Panc1 (cell line): Measurements from ENCODE around the gene MCM8. TPM values are rescaled to one million over a fixed set of nuclear protein-coding genes. Genes with fewer than 3 reads are reported as not detected.
A peak's percentile ranks its signal among the peaks of the same experiment; 100 is the strongest.

Experiments used
- ATAC-seq: fragments of 200-7000 bp; cut with Tn5 transposase; 2 replicates; pipeline ENCODE4 v1.9.1; 2020; ENCODE audit warnings: mild to moderate bottlenecking, moderate library complexity
- BruUV-seq: library from RNA; stranded (reverse); fragments of 400-500 nt; replicated peaks from 2 replicates; lab custom pipeline; 2021; lab: Mats Ljungman, UMichigan
- CTCF ChIA-PET: fragments of 300-600 bp; sonication (Branson Sonifier 250); formaldehyde crosslinking; loops from one replicate; lab custom pipeline; 2022; ENCODE audit warnings: antibody characterized with exemption; lab: Charles Lee
- POLR2A ChIA-PET: fragments of 300-600 bp; sonication (Branson Sonifier 250); formaldehyde crosslinking; loops from one replicate; lab custom pipeline; 2022; ENCODE audit warnings: antibody characterized with exemption; lab: Charles Lee
- DNase-seq: peaks from one replicate; pipeline ENCODE4 v3.0.0-alpha.2; 2010; ENCODE audit warnings: low read depth, low spot score
- H3K27ac ChIP-seq: 2 replicates; pipeline ENCODE4 v1.5.1; 2011; ENCODE audit warnings: mild to moderate bottlenecking, low read length, inconsistent platforms
- H3K27me3 ChIP-seq: fragments of 200-500 bp; sonication (Bioruptor generic); 2 replicates; pipeline ENCODE4 v1.6.0; 2014; ENCODE audit warnings: low read length, inconsistent platforms; ENCODE audit not compliant: control insufficient read depth, insufficient read depth
- H3K36me3 ChIP-seq: fragments of 200-500 bp; sonication (Bioruptor generic); 2 replicates; pipeline ENCODE4 v1.5.1; 2014; ENCODE audit warnings: inconsistent platforms, mild to moderate bottlenecking, low read length, moderate library complexity; ENCODE audit not compliant: control insufficient read depth, insufficient read depth
- H3K4me1 ChIP-seq: 2 replicates; pipeline ENCODE4 v1.5.1; 2011; ENCODE audit warnings: inconsistent platforms, mild to moderate bottlenecking, low read length, moderate library complexity; ENCODE audit not compliant: control insufficient read depth, insufficient read depth
- H3K4me3 ChIP-seq, 2 experiments: 2 replicates each; pipeline ENCODE4 v1.5.1; 2011 to 2012; ENCODE audit warnings: low read depth in 2 of 2, low read length in 2 of 2, mild to moderate bottlenecking in 2 of 2, inconsistent platforms in 1 of 2, moderate library complexity in 1 of 2
- H3K9me3 ChIP-seq: fragments of 200-500 bp; sonication (Bioruptor generic); 2 replicates; pipeline ENCODE4 v1.5.1; 2014; ENCODE audit warnings: low read depth, mild to moderate bottlenecking, inconsistent platforms, low read length, moderate library complexity; ENCODE audit not compliant: control insufficient read depth, insufficient read depth
- POLR2AphosphoS5 ChIP-seq: IDR thresholded peaks from 2 replicates; pipeline ENCODE4 v1.6.1; 2012; ENCODE audit warnings: mild to moderate bottlenecking, low read depth, low read length, moderate library complexity
- REST ChIP-seq, 2 experiments: IDR thresholded peaks; 2 replicates each; pipeline ENCODE4 v1.6.1; 2011 to 2012; ENCODE audit warnings: low read depth in 2 of 2, control low read depth in 1 of 2, low read length in 1 of 2, mild to moderate bottlenecking in 1 of 2, moderate library complexity in 1 of 2; ENCODE audit not compliant: insufficient read depth in 1 of 2
- SIN3A ChIP-seq: IDR thresholded peaks from 2 replicates; pipeline ENCODE4 v1.6.1; 2012; ENCODE audit warnings: low read depth, mild to moderate bottlenecking, low read length, moderate library complexity, borderline replicate concordance; ENCODE audit not compliant: insufficient read depth
- TCF7L2 ChIP-seq: IDR thresholded peaks from 2 replicates; pipeline ENCODE4 v1.6.1; 2011; ENCODE audit warnings: mild to moderate bottlenecking, low read depth, low read length, inconsistent platforms
- in situ Hi-C: cut with HindIII; loops from 2 replicates; pipeline ENCODE4 v1.10.0; 2016; ENCODE audit warnings: low sequenced_read_pairs, low pct_unique_long_range_greater_than_20kb
- intact Hi-C: fragments of 100-400 bp; cut with micrococcal nuclease; formaldehyde crosslinking; loops from one replicate; pipeline ENCODE4 v1.10.0; 2022; ENCODE audit not compliant: unreplicated experiment
- total RNA-seq: library from RNA; stranded (reverse); gene quantifications from one replicate; pipeline ENCODE4 v1.2.1, GENCODE V29; 2021; ENCODE audit not compliant: unreplicated experiment
- TF ChIP-seq, protein P1 (sequence below): fragments of 450-650 bp; IDR thresholded peaks from 2 replicates; pipeline ENCODE4 v1.5.1; 2017; ENCODE audit warnings: mild to moderate bottlenecking

MCM8 gene
- total RNA-seq, 1 experiment from 2014 or later: 28.3 TPM

GRCh38 chr20:5947276-5947675 lies 3.2 kb upstream of the MCM8 start:
- no peaks in the 10 kb centered on the region for H3K9me3 ChIP-seq
- no peak for DNase-seq
- no peak for TF ChIP-seq POLR2AphosphoS5
- TF ChIP-seq SIN3A: no peak
- TF ChIP-seq TCF7L2: no peak
- TF ChIP-seq, protein P1, sequence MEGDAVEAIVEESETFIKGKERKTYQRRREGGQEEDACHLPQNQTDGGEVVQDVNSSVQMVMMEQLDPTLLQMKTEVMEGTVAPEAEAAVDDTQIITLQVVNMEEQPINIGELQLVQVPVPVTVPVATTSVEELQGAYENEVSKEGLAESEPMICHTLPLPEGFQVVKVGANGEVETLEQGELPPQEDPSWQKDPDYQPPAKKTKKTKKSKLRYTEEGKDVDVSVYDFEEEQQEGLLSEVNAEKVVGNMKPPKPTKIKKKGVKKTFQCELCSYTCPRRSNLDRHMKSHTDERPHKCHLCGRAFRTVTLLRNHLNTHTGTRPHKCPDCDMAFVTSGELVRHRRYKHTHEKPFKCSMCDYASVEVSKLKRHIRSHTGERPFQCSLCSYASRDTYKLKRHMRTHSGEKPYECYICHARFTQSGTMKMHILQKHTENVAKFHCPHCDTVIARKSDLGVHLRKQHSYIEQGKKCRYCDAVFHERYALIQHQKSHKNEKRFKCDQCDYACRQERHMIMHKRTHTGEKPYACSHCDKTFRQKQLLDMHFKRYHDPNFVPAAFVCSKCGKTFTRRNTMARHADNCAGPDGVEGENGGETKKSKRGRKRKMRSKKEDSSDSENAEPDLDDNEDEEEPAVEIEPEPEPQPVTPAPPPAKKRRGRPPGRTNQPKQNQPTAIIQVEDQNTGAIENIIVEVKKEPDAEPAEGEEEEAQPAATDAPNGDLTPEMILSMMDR: no peak
- TF ChIP-seq REST (IDR thresholded peaks at IDR 0.05; ENCODE audit: insufficient read depth in 1 of 2, low read depth in 2 of 2, low read length in 1 of 2): no peak
- BruUV-seq: no TSS peak
- in situ Hi-C loops: no loop called here
- peaks cover 37% of the 10 kb centered on the region for H3K36me3 ChIP-seq
- intact Hi-C loops: no loop called here
- H3K4me3 ChIP-seq: no peak overlapping the region
- CTCF ChIA-PET: no interaction called here
- ATAC-seq: no peak
- H3K4me1 ChIP-seq: peaks cover 7% of the 10 kb centered on the region; the same call in 1 of the 2 replicates
- POLR2A ChIA-PET: no interaction called here
- H3K27ac ChIP-seq: no peak overlapping the region
- no peaks in the 10 kb centered on the region for H3K27me3 ChIP-seq

DNA sequence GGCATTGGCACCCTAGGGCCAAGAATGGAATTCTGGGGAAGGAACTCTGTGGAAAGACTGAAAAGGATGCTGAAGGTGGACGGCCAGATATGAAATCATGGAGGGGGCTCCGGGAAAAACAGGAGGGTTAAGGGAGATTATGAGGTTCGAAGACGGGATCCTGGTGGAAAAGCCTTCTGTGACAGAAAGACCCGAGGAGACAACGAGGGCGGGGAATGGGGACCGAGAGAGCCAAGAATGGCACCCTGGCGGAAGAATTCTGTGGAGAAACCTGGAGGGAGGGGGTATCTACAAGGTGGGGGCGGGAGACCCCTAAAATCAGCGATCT lies 545 bp upstream of the MCM8 start:
- POLR2A ChIA-PET: no interaction called here
- H3K27me3 ChIP-seq: no peaks in the 10 kb centered on the region
- H3K9me3 ChIP-seq: no peaks in the 10 kb centered on the region
- TF ChIP-seq TCF7L2 (no peak), REST (IDR thresholded peaks at IDR 0.05; ENCODE audit: insufficient read depth in 1 of 2, low read depth in 2 of 2, low read length in 1 of 2) (no peak)
- peak overlapping the region; percentile 99 to 100 for H3K4me3 ChIP-seq
- CTCF ChIA-PET: no interaction called here
- no peak for DNase-seq
- intact Hi-C loops: no loop called here
- no TSS peak for BruUV-seq
- peaks cover 33% of the 10 kb centered on the region for H3K36me3 ChIP-seq
- peaks cover 7% of the 10 kb centered on the region; the same call in 1 of the 2 replicates for H3K4me1 ChIP-seq
- in situ Hi-C loops: no loop called here
- peak; percentile 7 for ATAC-seq
- peak overlapping the region; percentile 95 for H3K27ac ChIP-seq
